Karpas-422 (cell line): ENCODE data around the gene SPON1. TPM values are rescaled to one million over a fixed set of nuclear protein-coding genes. Genes with fewer than 3 reads are reported as not detected.

ENCODE experiments used
- DNase-seq: peaks from one replicate; pipeline ENCODE4 v3.0.0-alpha.2; 2015
- H2AFZ ChIP-seq: fragments of 200-600 bp; sonication (generic); 2 replicates; pipeline ENCODE4 v1.6.1; 2014; ENCODE audit warnings: antibody characterized with exemption, low read length, mixed read lengths
- H3K27ac ChIP-seq: fragments of 200-600 bp; sonication (generic); 2 replicates; pipeline ENCODE4 v1.5.1; 2014; ENCODE audit warnings: mild to moderate bottlenecking, low read length, moderate library complexity
- H3K27me3 ChIP-seq: fragments of 200-600 bp; sonication (generic); 2 replicates; pipeline ENCODE4 v1.6.1; 2014; ENCODE audit warnings: low read length, mixed read lengths
- H3K36me3 ChIP-seq: fragments of 200-600 bp; sonication (generic); 2 replicates; pipeline ENCODE4 v1.6.1; 2014; ENCODE audit warnings: low read length, mixed read lengths; ENCODE audit not compliant: insufficient read depth
- H3K4me1 ChIP-seq: fragments of 200-600 bp; sonication (generic); 2 replicates; pipeline ENCODE4 v1.6.1; 2014; ENCODE audit warnings: mild to moderate bottlenecking, low read length, mixed read lengths
- H3K4me2 ChIP-seq: fragments of 200-600 bp; sonication (generic); 2 replicates; pipeline ENCODE4 v1.6.1; 2014; ENCODE audit warnings: low read length, low read depth, mild to moderate bottlenecking; ENCODE audit not compliant: poor library complexity, severe bottlenecking
- H3K4me3 ChIP-seq: fragments of 200-600 bp; sonication (generic); 2 replicates; pipeline ENCODE4 v1.5.1; 2014; ENCODE audit warnings: mild to moderate bottlenecking, antibody characterized with exemption, low read length, mixed read lengths
- H3K79me2 ChIP-seq: fragments of 200-600 bp; sonication (generic); 2 replicates; pipeline ENCODE4 v1.6.1; 2014; ENCODE audit warnings: mild to moderate bottlenecking, low read length, mixed read lengths
- H3K9ac ChIP-seq: fragments of 200-600 bp; sonication (generic); 2 replicates; pipeline ENCODE4 v1.6.0; 2014; ENCODE audit warnings: low read length
- H3K9me2 ChIP-seq: fragments of 200-600 bp; sonication (generic), shearing (Covaris generic); replicated peaks from 2 replicates; pipeline ENCODE4 v1.6.0; 2014; ENCODE audit warnings: mild to moderate bottlenecking, low read length, moderate library complexity; ENCODE audit not compliant: insufficient read depth
- H3K9me3 ChIP-seq: fragments of 300-700, 200-600 bp; sonication (generic); 2 replicates; pipeline ENCODE4 v1.6.1; 2014; ENCODE audit warnings: low read length, mixed read lengths
- H4K20me1 ChIP-seq: fragments of 200-600 bp; sonication (generic); 2 replicates; pipeline ENCODE4 v1.6.1; 2014; ENCODE audit warnings: mild to moderate bottlenecking, antibody characterized with exemption, low read length, low read depth; ENCODE audit not compliant: insufficient read depth
- total RNA-seq: library from RNA; depleted of rRNA; stranded (reverse); fragments of >200 nt; shearing (Covaris generic); gene quantifications from 2 replicates; pipeline ENCODE4 v1.2.3, GENCODE V29; 2014; ENCODE audit warnings: low replicate concordance

Gene SPON1
- total RNA-seq, 1 experiment from 2014 or later, result not detected

DNA sequence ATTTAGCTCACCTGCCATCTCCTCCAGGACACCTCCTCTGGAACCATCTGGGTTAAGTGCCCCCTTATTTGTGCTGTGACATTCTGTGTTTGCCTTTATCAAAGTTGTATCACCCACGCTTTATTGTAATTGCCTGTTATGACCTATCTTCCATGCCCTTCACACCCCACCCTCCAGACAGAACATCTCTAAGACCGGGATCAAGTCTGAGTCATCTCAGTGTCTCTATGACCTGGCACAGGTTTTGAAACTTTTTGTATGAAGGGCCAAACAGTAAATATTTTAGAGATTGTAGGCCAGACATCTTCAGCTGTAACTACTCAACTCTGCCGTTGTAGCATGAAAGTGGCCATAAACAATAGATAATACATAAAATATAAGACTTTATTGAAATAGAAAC lies 161.8 kb downstream of the SPON1 start:
- no peak overlapping the region for H3K4me3 ChIP-seq
- H4K20me1 ChIP-seq, result no peaks in the 10 kb centered on the region
- DNase-seq, result no peak
- no peaks in the 10 kb centered on the region for H3K9me3 ChIP-seq
- H3K27me3 ChIP-seq, result no peaks in the 10 kb centered on the region
- H3K9me2 ChIP-seq, result no peaks in the 10 kb centered on the region
- H3K36me3 ChIP-seq, result no peaks in the 10 kb centered on the region
- no peak overlapping the region for H2AFZ ChIP-seq
- H3K4me1 ChIP-seq, result no peaks in the 10 kb centered on the region
- no peak overlapping the region for H3K4me2 ChIP-seq
- H3K79me2 ChIP-seq, result no peaks in the 10 kb centered on the region
- H3K9ac ChIP-seq, result no peak overlapping the region
- no peak overlapping the region for H3K27ac ChIP-seq

DNA sequence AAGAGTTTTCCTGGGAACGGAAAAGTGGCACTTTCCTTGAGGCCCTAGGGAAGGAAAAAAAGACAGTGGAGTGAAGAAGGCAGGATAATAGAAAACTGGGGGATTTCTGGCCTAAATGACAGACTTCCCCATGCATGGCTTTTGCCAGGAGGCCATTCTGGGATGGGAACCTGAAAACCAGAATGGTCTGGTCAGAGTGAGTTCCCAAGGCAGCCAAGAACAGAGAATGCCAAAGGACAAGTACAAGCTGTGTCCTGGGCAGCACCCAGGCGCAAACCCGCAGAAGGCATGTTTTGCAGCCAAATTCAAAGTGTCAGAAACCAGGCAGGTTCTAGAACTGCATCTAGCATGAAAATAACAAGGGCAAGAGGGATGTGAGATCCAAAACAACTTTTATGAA lies 162.4 kb downstream of the SPON1 start:
- Histone ChIP-seq H2AFZ (no peak overlapping the region), H3K27me3 (no peaks in the 10 kb centered on the region), H3K4me2 (no peak overlapping the region), H4K20me1 (no peaks in the 10 kb centered on the region), H3K4me1 (no peaks in the 10 kb centered on the region), H3K36me3 (no peaks in the 10 kb centered on the region), H3K4me3 (no peak overlapping the region), H3K27ac (no peak overlapping the region), H3K9me3 (no peaks in the 10 kb centered on the region), H3K9me2 (no peaks in the 10 kb centered on the region), H3K79me2 (no peaks in the 10 kb centered on the region), H3K9ac (no peak overlapping the region)
- DNase-seq, result no peak

DNA sequence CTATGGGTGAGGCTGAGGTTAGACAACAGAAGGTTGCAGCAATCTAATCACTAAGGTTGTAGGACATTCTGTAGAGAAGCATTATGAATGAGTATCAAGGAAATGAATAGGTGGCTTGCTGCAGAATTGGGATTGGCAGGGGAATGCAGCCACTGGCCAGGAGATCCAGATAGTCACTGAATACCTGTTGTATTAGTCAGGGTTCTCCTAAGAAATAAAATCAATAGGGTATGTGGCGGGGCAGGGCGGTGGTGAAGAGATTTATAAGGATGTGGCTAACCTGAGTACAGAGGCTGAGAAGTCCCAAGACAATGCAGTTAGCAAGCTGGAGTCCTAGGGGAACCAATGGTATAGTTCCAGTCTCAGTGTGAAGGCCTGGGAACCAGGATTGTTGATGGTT lies 163.0 kb downstream of the SPON1 start:
- no peaks in the 10 kb centered on the region for H3K79me2 ChIP-seq
- H3K9ac ChIP-seq, result no peak overlapping the region
- H3K27ac ChIP-seq, result no peak overlapping the region
- H3K36me3 ChIP-seq, result no peaks in the 10 kb centered on the region
- no peak overlapping the region for H3K4me3 ChIP-seq
- H3K9me2 ChIP-seq, result no peaks in the 10 kb centered on the region
- no peaks in the 10 kb centered on the region for H4K20me1 ChIP-seq
- no peak overlapping the region for H3K4me2 ChIP-seq
- no peak overlapping the region for H2AFZ ChIP-seq
- no peaks in the 10 kb centered on the region for H3K9me3 ChIP-seq
- no peaks in the 10 kb centered on the region for H3K27me3 ChIP-seq
- no peak for DNase-seq
- H3K4me1 ChIP-seq, result no peaks in the 10 kb centered on the region

DNA sequence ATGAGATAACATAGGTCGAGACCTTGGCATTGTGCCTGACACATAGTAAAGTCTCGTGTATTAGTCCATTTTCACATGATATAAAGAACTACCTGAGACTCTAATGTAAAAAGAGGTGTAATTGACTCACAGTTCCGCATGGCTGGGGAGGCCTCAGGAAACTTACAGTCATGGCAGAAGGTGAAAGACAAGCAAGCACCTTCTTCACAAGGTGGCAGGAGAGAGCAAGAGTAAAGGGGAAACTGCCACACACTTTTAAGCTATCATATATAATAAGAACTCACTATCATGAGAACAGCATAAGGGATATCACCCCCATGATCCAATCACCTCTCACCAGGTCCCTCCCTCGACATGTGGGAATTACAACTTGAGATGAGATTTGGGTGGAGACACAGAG lies 165.2 kb downstream of the SPON1 start:
- Histone ChIP-seq H3K27ac (no peak overlapping the region), H3K27me3 (no peaks in the 10 kb centered on the region), H3K4me2 (no peak overlapping the region), H3K9me2 (no peaks in the 10 kb centered on the region), H2AFZ (no peak overlapping the region), H3K79me2 (no peaks in the 10 kb centered on the region), H3K9ac (no peak overlapping the region), H3K4me3 (no peak overlapping the region), H3K4me1 (no peaks in the 10 kb centered on the region), H4K20me1 (no peaks in the 10 kb centered on the region), H3K9me3 (no peaks in the 10 kb centered on the region), H3K36me3 (no peaks in the 10 kb centered on the region)
- no peak for DNase-seq

DNA sequence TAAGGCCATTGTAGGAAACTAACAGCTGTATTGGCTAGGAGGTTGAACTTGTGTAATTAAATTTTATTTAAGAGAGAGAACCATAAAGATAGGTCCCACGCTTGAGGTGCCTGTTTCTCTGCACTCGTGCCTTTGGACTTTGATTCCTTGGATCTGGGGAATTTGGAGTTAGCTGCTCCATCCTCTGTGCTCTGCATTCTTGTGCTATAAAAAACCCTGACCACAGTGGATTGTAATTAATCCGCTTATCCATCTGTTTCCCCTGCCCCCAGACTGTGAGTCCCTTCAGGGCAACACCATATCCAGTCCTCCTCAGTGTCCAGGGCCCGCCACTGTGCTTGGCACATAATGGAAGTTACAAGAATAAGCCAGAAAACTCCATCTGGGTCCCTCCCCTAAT lies 169.8 kb downstream of the SPON1 start:
- Histone ChIP-seq H3K4me1 (no peaks in the 10 kb centered on the region), H3K4me3 (no peak overlapping the region), H3K79me2 (no peaks in the 10 kb centered on the region), H3K9ac (no peak overlapping the region), H3K36me3 (no peaks in the 10 kb centered on the region), H3K27ac (no peak overlapping the region), H3K9me2 (no peaks in the 10 kb centered on the region), H4K20me1 (no peaks in the 10 kb centered on the region), H2AFZ (no peak overlapping the region), H3K27me3 (no peaks in the 10 kb centered on the region), H3K9me3 (no peaks in the 10 kb centered on the region), H3K4me2 (no peak overlapping the region)
- DNase-seq, result no peak

DNA sequence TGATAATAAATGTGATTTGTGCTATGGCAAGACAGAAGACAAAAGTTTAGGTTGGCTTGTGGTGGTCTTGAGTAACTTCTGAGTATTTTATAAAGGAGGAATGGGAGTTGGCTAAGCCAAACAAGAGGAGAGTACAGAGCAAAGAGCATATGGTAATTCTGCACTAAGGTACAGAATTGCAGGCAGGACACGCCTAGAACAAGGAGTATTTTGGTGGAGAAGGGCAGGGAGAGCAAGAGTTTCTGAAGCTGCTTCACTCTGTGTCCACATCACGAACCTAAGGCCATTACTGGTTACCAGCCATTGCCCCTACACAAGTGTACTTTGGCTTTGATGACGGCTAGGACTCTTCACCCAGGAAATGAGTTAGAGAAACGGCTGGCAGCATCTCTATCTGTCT lies 170.9 kb downstream of the SPON1 start:
- Histone ChIP-seq H4K20me1 (no peaks in the 10 kb centered on the region), H2AFZ (no peak overlapping the region), H3K9me2 (no peaks in the 10 kb centered on the region), H3K36me3 (no peaks in the 10 kb centered on the region), H3K4me1 (no peaks in the 10 kb centered on the region), H3K27ac (no peak overlapping the region), H3K27me3 (no peaks in the 10 kb centered on the region), H3K9me3 (no peaks in the 10 kb centered on the region), H3K9ac (no peak overlapping the region), H3K4me3 (no peak overlapping the region), H3K79me2 (no peaks in the 10 kb centered on the region), H3K4me2 (no peak overlapping the region)
- no peak for DNase-seq

DNA sequence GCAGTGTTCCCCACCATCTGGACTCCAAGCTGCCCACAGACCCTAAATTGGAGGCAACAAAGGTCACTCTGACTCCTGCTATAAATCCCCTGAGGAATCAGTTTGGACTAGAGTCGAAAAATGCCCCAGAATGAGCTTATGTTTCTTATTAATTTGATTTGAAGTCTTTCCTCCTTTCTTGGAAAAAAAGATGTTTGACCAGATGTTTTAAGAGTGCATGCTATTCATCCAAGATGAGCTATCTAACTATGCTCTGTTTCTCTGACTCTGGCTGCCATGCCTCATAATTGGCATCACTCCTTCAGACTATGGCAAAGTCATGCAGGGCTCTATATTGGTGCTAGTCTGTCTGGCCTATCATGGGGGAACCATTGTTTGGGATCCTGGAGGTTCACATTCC lies 174.0 kb downstream of the SPON1 start:
- no peaks in the 10 kb centered on the region for H3K27me3 ChIP-seq
- no peaks in the 10 kb centered on the region for H3K9me3 ChIP-seq
- H3K9ac ChIP-seq, result no peak overlapping the region
- no peak overlapping the region for H2AFZ ChIP-seq
- no peaks in the 10 kb centered on the region for H4K20me1 ChIP-seq
- H3K4me2 ChIP-seq, result no peak overlapping the region
- DNase-seq, result no peak
- no peak overlapping the region for H3K4me3 ChIP-seq
- no peaks in the 10 kb centered on the region for H3K36me3 ChIP-seq
- no peaks in the 10 kb centered on the region for H3K79me2 ChIP-seq
- no peaks in the 10 kb centered on the region for H3K9me2 ChIP-seq
- no peaks in the 10 kb centered on the region for H3K4me1 ChIP-seq
- no peak overlapping the region for H3K27ac ChIP-seq

DNA sequence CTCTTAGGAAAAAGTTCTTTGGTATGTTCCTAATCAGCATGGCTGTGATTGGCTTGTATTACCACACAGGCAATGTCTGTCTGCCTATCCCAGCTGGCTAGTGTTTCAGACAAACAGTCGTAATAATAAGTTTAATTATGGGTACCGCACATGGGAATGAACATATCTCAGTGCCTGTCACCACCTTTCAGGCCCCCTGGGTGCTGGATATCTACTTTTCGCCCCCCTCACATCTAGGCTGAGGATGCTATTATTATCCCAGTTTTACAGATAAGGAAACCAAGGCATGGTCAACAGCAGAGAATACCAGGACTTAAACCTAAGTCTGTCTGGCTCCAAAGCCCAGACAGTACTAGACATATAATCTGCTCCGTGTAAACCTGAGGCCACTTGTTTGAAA lies 174.8 kb downstream of the SPON1 start:
- Histone ChIP-seq H3K9me2 (no peaks in the 10 kb centered on the region), H4K20me1 (no peaks in the 10 kb centered on the region), H3K36me3 (no peaks in the 10 kb centered on the region), H3K9ac (no peak overlapping the region), H3K27ac (no peak overlapping the region), H3K4me3 (no peak overlapping the region), H3K79me2 (no peaks in the 10 kb centered on the region), H3K4me2 (no peak overlapping the region), H2AFZ (no peak overlapping the region), H3K4me1 (no peaks in the 10 kb centered on the region), H3K9me3 (no peaks in the 10 kb centered on the region), H3K27me3 (no peaks in the 10 kb centered on the region)
- DNase-seq, result no peak

DNA sequence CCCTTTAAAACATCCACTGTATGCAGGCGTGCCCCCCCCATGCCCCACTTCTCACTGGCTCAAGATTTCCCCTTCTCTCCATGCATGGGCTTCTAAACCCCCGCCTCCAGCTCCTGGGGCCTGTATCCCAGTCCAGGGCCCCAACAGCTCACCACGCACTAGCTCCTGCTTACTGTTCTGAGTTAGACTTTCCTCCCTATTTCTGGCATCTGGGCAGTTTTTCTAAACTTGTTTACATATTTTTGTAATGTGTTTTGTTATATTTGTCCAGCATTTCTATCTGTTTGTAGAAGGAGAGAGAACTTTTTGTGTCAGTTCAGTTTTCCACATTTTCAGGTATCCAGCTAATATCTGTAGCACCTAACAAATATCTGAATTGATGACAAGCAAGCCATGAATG lies 178.5 kb downstream of the SPON1 start:
- Histone ChIP-seq H3K9ac (no peak overlapping the region), H3K36me3 (no peaks in the 10 kb centered on the region), H3K4me1 (no peaks in the 10 kb centered on the region), H3K4me3 (no peak overlapping the region), H2AFZ (no peak overlapping the region), H3K27me3 (no peaks in the 10 kb centered on the region), H4K20me1 (no peaks in the 10 kb centered on the region), H3K27ac (no peak overlapping the region), H3K79me2 (no peaks in the 10 kb centered on the region), H3K4me2 (no peak overlapping the region), H3K9me2 (no peaks in the 10 kb centered on the region), H3K9me3 (no peaks in the 10 kb centered on the region)
- DNase-seq, result no peak
